GM12878 (cell line): Measurements from ENCODE around the gene UBQLN4. TPM values are rescaled to one million over a fixed set of nuclear protein-coding genes. Genes with fewer than 3 reads are reported as not detected.

Source experiments
- ATF7 ChIP-seq: fragments of 450-650 bp; IDR thresholded peaks from 2 replicates; pipeline ENCODE4 v1.6.1; 2016; ENCODE audit warnings: low read depth, mild to moderate bottlenecking
- CREB1 ChIP-seq: IDR thresholded peaks from 2 replicates; pipeline ENCODE4 v1.6.1; 2012; ENCODE audit warnings: low read depth, mild to moderate bottlenecking, inconsistent platforms
- IRF3 ChIP-seq: fragments of 450-650 bp; IDR thresholded peaks from 2 replicates; pipeline ENCODE4 v1.6.1; 2014; ENCODE audit warnings: mild to moderate bottlenecking
- PAX5 ChIP-seq: IDR thresholded peaks from 2 replicates; pipeline ENCODE4 v1.6.1; 2011; ENCODE audit warnings: low read depth, low read length, borderline replicate concordance
- POLR2AphosphoS2 ChIP-seq: IDR thresholded peaks from 2 replicates; pipeline ENCODE4 v1.6.1; 2011; ENCODE audit warnings: low read depth, mild to moderate bottlenecking, low read length, improper control_type of control experiment, moderate library complexity
- ZBTB33 ChIP-seq: fragments of 450-650 bp; IDR thresholded peaks from 2 replicates; pipeline ENCODE4 v1.6.1; 2017; ENCODE audit warnings: mild to moderate bottlenecking
- ZBTB40 ChIP-seq: fragments of 450-650 bp; IDR thresholded peaks from 2 replicates; pipeline ENCODE4 v1.6.1; 2016; ENCODE audit warnings: mild to moderate bottlenecking, moderate library complexity, borderline replicate concordance
- polyA plus RNA-seq, 11 experiments: library from polyadenylated mRNA; depleted of rRNA in 4 of 11; unstranded in 6 of 11; stranded (reverse) in 5 of 11; fragments of >200 nt; fragmentation: Nextera tagmentation in 4 of 11; fragmentation: Illumina TruSeq in 1 of 11; extraction: Ambion mirVana in 4 of 11; extraction: Trizol in 1 of 11; gene quantifications; 1 replicate in 1 of 11; 2 replicates in 10 of 11; pipeline versions ENCODE4 v1.2.1 to v1.2.3, GENCODE V29; 2011 to 2016; ENCODE audit warnings: inconsistent platforms in 2 of 11, missing spikeins in 2 of 11, low read depth in 1 of 11
- total RNA-seq, 4 experiments: library from RNA; depleted of rRNA in 3 of 4; stranded (reverse); fragments of >200 nt in 3 of 4; fragmentation: Illumina TruSeq in 1 of 4; extraction: Trizol in 1 of 4; gene quantifications; 2 replicates each; pipeline versions ENCODE4 v1.2.1 to v1.2.3, GENCODE V29; 2013 to 2021
- TF ChIP-seq, protein P1 (sequence below): fragments of 450-650 bp; IDR thresholded peaks from 2 replicates; pipeline ENCODE4 v1.6.1; 2018; ENCODE audit warnings: borderline replicate concordance, mild to moderate bottlenecking; ENCODE audit not compliant: partially characterized antibody
- TF ChIP-seq, protein P2 (sequence below): fragments of 450-650 bp; IDR thresholded peaks from 2 replicates; pipeline ENCODE4 v1.6.1; 2016; ENCODE audit warnings: mild to moderate bottlenecking
- TF ChIP-seq, protein P3 (sequence below): fragments of 150-350 bp; IDR thresholded peaks from 2 replicates; pipeline ENCODE4 v1.6.1; 2016; ENCODE audit warnings: low read depth, low read length

Gene UBQLN4
- total and polyA plus RNA-seq, 10 of the 15 experiments (the other 5 are each of a cell fraction or from before 2014, with no cell fraction given) = 10.0 to 44.6 (median 19.7) TPM

DNA sequence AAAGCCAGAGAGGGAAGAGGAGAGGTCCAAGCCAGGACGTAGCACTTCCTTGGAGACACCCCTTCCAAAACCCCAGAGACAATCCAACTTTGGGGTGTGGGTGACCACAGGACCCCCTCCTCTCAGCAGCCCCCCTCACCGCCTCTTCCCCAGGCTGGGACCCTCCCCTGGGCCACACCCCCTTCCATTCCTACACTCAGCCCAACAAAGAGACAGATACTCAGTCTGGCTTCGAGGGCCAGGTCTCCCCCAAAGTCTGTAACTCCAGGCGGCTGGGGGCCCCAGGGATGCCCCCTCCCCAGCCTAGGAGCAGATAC is 27.2 kb upstream of the UBQLN4 start (continued):
- TF ChIP-seq, protein P1, sequence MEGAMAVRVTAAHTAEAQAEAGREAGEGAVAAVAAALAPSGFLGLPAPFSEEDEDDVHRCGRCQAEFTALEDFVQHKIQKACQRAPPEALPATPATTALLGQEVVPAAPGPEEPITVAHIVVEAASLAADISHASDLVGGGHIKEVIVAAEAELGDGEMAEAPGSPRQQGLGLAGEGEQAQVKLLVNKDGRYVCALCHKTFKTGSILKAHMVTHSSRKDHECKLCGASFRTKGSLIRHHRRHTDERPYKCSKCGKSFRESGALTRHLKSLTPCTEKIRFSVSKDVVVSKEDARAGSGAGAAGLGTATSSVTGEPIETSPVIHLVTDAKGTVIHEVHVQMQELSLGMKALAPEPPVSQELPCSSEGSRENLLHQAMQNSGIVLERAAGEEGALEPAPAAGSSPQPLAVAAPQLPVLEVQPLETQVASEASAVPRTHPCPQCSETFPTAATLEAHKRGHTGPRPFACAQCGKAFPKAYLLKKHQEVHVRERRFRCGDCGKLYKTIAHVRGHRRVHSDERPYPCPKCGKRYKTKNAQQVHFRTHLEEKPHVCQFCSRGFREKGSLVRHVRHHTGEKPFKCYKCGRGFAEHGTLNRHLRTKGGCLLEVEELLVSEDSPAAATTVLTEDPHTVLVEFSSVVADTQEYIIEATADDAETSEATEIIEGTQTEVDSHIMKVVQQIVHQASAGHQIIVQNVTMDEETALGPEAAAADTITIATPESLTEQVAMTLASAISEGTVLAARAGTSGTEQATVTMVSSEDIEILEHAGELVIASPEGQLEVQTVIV = no peak
- TF ChIP-seq, protein P2, sequence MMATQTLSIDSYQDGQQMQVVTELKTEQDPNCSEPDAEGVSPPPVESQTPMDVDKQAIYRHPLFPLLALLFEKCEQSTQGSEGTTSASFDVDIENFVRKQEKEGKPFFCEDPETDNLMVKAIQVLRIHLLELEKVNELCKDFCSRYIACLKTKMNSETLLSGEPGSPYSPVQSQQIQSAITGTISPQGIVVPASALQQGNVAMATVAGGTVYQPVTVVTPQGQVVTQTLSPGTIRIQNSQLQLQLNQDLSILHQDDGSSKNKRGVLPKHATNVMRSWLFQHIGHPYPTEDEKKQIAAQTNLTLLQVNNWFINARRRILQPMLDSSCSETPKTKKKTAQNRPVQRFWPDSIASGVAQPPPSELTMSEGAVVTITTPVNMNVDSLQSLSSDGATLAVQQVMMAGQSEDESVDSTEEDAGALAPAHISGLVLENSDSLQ = no peak
- TF ChIP-seq CREB1 (no peak), ZBTB33 (no peak), ZBTB40 (no peak), IRF3 (no peak), ATF7 (no peak), POLR2AphosphoS2 (no peak), PAX5 (no peak)
- TF ChIP-seq, protein P3, sequence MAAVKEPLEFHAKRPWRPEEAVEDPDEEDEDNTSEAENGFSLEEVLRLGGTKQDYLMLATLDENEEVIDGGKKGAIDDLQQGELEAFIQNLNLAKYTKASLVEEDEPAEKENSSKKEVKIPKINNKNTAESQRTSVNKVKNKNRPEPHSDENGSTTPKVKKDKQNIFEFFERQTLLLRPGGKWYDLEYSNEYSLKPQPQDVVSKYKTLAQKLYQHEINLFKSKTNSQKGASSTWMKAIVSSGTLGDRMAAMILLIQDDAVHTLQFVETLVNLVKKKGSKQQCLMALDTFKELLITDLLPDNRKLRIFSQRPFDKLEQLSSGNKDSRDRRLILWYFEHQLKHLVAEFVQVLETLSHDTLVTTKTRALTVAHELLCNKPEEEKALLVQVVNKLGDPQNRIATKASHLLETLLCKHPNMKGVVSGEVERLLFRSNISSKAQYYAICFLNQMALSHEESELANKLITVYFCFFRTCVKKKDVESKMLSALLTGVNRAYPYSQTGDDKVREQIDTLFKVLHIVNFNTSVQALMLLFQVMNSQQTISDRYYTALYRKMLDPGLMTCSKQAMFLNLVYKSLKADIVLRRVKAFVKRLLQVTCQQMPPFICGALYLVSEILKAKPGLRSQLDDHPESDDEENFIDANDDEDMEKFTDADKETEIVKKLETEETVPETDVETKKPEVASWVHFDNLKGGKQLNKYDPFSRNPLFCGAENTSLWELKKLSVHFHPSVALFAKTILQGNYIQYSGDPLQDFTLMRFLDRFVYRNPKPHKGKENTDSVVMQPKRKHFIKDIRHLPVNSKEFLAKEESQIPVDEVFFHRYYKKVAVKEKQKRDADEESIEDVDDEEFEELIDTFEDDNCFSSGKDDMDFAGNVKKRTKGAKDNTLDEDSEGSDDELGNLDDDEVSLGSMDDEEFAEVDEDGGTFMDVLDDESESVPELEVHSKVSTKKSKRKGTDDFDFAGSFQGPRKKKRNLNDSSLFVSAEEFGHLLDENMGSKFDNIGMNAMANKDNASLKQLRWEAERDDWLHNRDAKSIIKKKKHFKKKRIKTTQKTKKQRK = no peak
